HL-60 (cell line): ENCODE results near the gene ACO1.

ENCODE experiments used
- POLR2AphosphoS5 ChIP-seq: IDR thresholded peaks from 2 replicates; pipeline ENCODE4 v1.6.1; 2012; ENCODE audit warnings: low read depth
- TF ChIP-seq, protein P1 (sequence below): IDR thresholded peaks from one replicate; pipeline ENCODE4 v1.5.1; 2011; ENCODE audit warnings: low read length, control low read depth, inconsistent platforms; ENCODE audit not compliant: insufficient read depth
- TF ChIP-seq, protein P2 (sequence below): IDR thresholded peaks from 2 replicates; pipeline ENCODE4 v1.6.1; 2012; ENCODE audit warnings: low read depth; ENCODE audit not compliant: insufficient replicate concordance

GRCh38 chr9:32426278-32426939 is 42.0 kb downstream of the ACO1 start:
- TF ChIP-seq, protein P1, sequence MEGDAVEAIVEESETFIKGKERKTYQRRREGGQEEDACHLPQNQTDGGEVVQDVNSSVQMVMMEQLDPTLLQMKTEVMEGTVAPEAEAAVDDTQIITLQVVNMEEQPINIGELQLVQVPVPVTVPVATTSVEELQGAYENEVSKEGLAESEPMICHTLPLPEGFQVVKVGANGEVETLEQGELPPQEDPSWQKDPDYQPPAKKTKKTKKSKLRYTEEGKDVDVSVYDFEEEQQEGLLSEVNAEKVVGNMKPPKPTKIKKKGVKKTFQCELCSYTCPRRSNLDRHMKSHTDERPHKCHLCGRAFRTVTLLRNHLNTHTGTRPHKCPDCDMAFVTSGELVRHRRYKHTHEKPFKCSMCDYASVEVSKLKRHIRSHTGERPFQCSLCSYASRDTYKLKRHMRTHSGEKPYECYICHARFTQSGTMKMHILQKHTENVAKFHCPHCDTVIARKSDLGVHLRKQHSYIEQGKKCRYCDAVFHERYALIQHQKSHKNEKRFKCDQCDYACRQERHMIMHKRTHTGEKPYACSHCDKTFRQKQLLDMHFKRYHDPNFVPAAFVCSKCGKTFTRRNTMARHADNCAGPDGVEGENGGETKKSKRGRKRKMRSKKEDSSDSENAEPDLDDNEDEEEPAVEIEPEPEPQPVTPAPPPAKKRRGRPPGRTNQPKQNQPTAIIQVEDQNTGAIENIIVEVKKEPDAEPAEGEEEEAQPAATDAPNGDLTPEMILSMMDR, result no peak
- TF ChIP-seq, protein P2, sequence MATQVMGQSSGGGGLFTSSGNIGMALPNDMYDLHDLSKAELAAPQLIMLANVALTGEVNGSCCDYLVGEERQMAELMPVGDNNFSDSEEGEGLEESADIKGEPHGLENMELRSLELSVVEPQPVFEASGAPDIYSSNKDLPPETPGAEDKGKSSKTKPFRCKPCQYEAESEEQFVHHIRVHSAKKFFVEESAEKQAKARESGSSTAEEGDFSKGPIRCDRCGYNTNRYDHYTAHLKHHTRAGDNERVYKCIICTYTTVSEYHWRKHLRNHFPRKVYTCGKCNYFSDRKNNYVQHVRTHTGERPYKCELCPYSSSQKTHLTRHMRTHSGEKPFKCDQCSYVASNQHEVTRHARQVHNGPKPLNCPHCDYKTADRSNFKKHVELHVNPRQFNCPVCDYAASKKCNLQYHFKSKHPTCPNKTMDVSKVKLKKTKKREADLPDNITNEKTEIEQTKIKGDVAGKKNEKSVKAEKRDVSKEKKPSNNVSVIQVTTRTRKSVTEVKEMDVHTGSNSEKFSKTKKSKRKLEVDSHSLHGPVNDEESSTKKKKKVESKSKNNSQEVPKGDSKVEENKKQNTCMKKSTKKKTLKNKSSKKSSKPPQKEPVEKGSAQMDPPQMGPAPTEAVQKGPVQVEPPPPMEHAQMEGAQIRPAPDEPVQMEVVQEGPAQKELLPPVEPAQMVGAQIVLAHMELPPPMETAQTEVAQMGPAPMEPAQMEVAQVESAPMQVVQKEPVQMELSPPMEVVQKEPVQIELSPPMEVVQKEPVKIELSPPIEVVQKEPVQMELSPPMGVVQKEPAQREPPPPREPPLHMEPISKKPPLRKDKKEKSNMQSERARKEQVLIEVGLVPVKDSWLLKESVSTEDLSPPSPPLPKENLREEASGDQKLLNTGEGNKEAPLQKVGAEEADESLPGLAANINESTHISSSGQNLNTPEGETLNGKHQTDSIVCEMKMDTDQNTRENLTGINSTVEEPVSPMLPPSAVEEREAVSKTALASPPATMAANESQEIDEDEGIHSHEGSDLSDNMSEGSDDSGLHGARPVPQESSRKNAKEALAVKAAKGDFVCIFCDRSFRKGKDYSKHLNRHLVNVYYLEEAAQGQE, result no peak
- TF ChIP-seq POLR2AphosphoS5, result no peak
